NCI-H69 (cell line): Measurements from ENCODE around the gene TWIST2.

ENCODE experiments used
- DNase-seq: peaks from one replicate; lab custom pipeline; 2025; lab: John Stamatoyannopoulos, UW

TWIST2 gene

DNA sequence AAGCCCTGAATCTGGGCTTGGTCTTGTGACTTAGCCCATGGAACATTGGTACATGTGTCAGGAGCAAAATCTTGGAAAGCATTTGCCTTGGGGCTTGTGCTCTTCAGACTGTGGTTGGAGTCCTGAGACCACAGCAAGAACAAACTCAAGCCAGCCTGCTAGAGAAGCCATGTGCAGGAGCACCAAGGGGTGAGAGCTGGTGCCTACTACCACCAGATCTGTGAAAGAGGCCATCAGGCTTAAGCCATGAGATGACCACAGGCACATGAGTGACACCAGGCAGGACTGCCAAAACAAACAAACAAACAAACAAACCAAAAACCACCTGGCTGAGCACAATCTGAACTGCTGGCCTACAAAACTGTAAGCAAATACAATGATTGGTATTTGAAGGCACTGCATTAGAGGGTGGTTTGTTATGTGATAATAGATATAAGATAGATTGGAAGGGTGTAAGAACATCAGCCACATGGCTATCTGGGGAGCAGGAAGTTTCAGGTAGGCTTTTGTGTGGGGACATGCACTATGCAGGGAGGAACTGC is 9.0 kb upstream of the TWIST2 start:
- DNase-seq: no peak

DNA sequence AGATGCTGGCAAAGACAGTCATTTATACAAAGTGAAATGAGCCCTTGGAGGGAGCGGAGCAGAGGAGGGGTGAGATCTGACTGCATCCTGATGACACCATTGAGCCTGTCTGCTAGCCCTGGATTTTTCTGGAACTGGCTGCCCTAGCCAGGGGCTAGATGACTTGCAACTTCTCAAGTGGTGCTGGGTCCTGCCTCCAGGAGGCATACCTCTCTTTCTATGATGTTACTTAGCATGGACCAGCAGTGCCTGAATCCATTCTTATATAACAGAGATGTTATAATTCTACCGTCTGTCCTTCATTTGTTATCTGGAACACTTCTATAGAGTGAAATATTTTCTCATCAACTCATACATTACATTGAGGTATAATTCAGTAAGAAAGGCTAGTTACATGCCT is 8.5 kb upstream of the TWIST2 start:
- no peak for DNase-seq

DNA sequence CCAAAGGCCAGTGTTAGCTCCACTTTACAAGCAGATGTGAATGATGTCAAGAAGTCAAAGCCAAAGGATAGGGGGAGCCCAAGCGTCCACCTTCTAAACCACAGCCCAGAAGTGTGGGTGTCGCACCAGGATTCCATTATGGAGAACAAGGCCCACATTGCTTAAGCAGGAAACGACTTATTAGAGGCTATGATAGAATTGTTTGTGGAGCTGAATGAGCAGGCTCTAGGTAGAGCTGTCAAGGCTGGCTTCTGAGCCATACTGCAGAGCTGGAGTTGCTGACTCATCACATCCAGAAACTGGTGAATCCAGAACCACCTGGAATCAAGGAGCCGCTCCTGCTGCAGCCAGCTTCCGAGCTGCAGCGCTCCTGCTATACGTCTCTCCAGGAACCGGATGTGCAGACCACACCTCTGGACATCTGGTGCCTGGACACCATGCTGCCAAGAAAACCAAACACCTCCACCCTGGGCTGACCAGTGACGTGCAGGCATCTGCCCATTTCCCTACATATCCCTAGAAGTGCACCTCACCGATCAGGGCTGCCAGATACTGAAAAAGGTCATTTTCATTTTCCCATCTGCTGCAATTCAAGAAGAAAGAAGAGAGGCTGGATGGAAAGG is 6.2 kb upstream of the TWIST2 start:
- no peak for DNase-seq

DNA sequence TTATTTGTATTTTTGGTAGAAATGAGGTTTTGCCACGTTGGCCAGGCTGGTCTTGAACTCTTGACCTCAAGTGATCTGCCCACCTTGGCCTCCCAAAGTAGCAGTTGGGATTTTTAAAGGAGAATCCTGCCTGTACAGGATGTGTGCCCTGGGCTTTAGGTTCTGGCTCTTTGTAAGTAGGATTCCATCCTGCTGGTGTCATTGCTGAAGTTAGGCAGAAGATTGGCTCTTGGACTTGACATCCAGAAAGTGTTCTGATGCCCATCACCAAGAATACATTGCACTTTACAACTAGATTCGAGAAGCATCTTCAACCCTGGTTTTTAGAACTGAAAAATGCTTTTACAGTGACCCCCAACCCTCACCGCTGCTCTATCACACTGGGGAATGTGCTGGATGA is 4.4 kb upstream of the TWIST2 start:
- DNase-seq: no peak

DNA sequence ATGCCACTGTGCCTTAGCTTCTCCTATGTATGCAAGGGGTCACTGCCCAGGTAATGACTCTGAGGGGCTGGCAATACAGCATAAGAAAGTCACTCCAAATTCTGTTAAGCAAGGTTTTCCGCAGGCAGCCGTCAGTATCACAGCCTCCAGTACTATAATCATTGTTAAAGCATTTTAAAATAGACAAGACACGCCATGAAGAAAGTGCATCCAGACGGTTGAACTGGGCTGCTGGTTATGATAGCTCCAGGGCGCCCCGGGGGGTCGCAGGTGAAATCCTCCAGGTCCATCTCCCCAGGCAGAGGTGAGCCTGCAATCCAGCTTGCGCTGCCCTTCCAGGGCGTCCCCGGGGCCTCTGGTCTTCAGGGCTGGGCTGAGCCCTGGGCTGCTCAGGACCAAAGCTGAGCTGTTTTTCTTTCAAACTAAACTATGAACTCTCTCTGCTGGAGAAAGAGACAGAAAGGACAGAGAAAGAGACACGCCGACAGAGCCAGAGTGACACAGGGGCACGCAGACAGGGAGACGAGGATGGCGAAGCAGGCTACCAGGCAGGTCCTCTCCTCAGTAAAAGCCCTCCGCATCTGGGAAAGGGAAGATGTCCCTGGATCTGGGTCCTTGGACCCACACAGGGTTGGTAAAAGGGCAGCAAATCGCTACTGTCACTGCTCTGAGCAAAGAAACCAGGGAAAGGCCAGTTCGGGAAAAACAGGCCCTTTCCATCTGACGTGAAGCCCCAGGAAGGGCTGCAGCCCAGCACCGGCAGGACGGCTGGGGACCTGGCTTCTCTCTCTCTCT is 2.1 kb upstream of the TWIST2 start:
- DNase-seq: no peak

DNA sequence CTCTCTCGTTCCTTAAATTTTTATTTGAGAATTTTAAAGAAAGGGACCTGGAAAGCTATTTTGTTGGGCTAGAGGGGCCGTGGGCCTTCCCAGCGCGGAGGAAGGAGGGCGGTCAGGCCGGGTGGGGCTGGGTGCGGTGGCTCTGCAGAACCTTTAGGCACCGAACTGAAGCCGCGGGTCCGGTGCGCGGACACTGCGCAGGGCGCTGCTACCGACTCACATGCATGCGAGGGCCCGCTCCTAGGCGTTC is 1.6 kb upstream of the TWIST2 start:
- DNase-seq: no peak

DNA sequence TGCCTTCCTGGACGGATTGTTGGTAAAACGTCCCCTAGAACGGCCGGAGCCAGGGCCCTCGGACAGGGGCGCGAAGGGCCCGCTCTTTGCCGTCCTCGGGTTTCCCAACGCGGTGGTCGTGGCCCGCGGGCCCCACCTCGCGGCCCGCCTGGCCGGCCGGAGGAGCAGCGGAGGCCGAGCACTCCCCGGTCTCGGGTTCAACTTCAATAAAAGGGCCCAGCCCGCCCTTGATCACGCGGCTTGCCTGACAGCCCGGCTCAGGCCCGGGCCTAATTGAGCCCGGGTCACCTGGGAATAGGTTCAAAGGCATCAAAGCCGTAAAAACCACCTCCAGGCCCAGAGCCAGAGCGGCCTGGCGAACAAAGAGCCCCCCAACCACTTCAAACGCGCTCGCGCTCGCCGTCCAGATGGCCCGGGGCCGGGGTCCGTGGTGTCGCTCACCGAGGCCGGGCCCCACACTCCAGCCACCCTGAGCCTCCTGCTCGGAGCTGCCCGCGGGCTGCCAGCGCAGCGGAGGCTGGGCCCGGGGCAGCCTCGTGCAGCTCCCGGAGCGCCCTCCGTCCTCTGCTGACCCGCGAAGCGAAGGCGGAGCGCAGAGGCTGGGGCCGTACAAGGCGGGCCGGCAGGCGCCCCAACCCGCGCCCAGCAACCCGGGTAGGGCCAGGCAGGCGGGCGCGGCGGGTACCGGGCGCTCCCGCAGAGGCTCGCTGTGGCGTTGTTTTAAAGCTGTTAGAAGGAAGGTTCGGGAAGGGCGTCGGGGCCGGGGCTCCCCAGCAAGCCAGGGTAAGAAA is 1.1 kb upstream of the TWIST2 start:
- DNase-seq: no peak

DNA sequence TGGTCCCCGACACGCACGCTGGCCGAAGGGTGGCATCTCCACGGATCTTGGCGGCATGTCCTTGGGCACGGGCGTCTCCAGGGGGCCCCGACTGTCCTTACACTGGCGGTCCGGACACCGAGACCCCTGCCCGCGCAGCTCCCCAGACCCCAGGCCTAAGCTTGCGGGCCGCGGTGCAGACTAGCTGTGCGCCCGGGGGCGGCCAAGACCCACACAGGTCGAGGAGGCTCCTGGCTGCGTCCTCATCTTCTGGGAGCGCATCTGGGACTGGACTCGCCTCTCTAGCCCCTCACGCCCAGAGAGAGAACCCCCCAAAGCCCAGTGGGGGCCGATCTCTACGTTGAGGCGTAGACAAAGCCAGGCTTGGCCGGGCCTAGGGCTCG is 475 bp upstream of the TWIST2 start:
- no peak for DNase-seq

DNA sequence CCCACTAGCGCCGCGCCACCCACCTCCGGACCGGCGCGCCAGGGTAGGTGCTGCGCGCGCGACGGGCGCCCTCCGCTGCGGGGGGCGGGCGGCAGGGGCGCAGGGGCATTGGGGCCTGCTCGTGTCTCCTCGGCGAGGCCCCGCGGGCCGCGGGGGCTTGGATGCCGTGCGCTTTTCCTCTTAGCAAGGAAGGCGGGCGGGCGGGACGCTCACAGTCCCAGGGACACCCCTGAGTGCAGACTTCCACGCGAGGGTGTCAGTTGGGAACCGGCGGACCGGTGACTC is 748 bp downstream of the TWIST2 start:
- no peak for DNase-seq

DNA sequence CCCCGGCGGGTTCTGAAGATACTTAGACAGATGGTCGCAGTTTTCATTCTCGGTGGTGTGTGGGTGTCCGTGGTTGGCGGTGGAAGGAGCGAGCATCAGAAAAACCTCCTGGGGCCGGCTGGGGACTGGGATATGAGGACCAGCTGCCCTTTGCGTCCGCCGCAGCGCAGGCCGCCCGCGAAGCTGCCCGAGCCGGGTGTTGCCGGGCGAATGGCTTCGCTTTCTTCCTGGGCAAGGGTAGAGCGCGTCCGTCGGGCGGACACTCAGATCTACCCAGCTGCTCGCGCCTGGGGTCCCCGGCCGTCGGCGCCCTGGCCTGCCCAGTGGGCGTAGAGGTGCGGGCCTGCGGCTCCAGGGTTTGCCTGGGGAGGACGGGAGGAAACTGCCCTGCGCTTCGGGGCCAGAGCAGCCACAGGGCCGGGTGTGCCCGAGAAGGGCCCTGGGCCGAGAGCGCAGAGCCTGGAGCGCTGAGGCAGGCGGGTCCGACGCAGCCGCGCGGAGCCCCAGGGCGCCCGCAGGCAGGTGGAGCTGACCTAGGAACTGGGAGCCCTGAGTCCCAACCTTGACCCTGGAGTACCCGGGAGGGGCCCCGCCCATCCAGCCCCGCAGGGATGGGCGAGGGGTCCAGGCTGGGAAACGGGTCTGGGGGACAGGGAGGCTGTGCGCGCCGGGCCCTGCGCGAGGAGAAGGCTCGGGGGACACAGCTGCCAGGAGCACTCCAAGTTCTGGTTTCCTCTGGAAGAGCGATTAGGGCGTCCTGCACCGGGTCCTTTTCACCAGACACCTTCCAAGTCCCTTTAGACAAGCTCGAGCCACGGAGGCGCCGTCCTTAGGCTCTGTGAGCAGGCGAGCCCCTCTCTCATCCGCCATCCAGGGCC is 1.3 kb downstream of the TWIST2 start:
- no peak for DNase-seq

DNA sequence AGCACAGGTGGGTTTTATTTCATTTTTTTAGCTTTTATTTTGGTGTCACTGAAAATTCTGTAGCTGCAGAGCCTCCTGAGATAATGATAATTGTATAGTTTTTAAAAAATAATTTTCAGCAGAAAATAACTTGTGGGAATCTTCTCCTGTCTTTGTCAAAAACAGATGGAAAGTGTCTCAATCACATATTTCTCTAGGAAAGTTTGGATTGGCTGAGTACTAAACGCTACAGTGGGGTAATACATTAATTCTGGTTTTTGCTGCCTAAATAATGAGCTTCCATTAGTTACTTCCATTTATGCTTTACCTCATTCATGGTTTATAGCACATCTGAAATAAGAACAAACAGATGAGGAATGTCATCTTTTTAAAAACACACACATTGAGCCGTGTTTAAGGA is 2.2 kb downstream of the TWIST2 start:
- DNase-seq: no peak

DNA sequence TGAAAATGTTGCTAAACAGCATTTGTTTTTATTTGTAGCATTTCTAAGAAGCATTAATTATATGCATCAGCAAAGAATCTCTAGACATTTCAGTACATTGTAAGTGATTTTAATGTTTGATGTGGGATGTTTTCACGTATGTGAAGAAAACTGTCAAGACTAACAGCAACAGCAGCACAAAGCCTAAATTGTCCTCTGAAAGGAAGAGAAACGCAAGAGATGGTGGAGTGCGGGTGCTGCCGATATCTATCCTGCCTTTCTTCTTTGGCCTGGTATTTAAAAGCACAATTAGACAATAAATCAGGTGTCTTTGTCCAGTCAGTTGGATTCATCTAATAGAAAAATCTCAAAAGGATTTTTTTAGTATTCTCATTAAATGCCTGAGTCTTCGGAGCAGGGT is 3.1 kb downstream of the TWIST2 start:
- DNase-seq: no peak

DNA sequence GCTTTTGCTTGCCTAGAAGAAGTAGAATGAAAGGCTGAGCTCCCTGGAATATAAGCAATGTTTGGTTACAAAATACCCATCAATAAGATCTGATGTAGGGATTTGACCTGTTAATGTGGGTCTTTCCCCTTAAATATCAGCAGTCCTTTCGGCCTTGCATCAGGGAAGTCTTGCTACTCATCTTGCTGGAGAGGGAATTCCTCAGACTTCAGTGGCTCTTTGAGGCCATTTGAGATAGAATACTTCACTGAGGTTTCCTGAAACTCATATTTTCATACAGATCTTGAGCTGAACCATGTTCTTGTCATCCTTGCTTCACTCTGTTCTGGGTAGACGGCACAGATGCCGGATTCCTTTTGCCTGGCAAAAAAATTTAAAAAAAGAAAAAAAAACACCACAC is 3.9 kb downstream of the TWIST2 start:
- DNase-seq: no peak

DNA sequence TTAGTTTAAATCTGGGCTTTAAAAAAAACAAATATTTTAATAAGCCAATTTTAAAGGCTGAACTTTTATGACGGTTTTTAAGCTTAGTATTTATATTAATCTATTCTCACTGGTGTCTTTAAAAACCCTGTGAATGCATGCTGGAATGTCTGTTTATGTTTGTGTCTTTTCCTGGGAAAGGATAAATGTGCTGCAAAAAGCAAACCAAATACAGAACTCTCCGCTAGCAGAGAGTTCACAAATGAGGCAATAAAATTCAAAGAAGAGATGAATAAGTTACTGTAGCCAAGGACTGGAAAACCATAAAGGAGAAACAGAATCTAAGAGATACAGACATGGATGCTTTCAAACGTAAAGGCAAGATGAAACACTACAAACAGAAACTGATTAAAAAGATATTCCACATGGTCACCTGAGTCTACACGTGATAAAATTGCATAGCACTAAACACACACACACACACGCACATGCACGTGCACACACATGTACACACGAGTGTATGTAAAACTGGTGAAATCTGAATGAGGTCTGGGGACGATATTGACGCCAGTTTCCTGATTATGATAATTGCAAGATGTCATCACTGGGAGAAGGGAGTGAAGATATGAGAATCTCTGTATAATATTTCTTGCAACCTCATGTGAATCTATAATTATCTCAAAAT is 4.5 kb downstream of the TWIST2 start:
- no peak for DNase-seq

DNA sequence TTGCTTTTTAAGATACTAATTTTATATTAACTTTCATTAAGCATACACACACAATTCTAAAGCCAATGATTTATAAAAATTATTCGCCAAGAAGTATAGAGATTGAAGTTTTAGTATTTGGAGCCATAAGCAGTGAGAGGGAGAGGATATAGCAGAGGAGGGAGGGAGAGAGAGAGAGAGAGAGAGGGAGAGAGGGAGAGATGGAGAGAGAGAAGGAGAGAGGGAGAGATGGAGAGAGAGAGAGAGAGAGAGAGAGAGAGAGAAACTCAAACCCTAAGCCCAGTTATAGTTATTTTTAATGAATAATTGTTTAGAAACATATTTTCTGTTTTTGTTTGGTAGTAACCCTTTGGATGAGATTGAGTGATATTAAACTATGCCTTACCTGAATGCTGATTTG is 5.3 kb downstream of the TWIST2 start:
- no peak for DNase-seq

DNA sequence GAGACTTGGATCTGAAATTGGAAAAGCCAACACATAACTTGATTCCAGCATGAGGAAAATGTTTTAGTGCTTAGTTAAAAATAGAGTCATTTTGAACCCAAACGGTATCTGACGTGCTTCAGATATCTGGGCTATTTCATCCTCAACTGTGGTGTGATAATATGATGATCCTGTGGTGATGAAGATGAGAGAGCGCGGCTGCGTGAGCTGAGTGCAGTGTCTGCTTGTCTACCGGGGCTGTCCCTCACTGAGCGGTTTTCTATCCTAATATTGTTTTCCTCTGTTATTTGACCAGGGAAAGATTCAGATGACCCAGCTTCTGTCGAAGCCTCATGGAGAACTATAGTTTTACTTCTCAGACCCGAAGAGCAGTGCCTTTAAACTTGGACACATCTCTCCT is 5.8 kb downstream of the TWIST2 start:
- DNase-seq: no peak

DNA sequence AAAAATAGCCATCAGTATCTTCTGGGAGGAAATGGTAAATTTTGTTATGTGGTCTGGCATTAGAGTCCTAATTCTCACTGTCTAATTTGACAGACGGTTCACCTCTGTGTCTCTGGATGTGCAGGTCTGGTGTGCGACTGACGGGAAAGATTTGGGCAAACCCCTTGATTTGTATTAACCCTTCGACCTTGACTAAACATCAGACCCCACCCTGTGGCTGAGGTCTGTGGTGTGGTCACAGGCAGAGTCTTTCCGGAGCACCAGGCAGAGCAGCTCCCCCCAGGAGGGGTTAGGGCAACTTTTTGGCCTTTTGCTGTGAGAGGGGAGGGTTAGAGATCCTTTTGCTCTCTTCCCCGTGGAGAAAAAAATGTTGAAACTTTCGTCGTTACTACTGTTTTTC is 6.4 kb downstream of the TWIST2 start:
- no peak for DNase-seq

DNA sequence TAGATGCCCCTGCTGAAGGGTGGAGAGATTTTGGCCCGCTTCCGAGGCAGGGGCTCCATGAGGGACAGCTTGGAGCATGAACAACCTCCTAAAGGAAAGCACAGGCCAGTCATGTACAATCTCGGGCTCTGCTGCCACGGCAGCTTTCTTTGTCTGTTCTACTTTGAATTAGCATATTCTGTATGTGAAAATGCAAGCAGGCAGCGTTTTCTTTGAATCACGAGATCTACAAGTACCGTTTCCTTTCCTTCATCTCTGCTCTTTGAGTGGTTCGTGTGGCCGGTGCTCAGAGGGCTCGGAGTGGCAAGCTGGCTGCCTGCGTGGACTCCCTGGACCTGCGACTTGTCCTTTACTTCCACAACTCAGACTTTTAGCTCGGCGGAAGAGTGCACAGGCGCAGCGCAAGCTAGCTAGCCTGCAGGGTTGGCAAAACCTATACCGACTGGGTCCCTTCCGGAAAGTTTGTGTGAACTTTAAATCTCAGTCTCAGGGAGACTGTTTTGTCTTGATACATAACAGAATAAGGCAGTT is 6.9 kb downstream of the TWIST2 start:
- DNase-seq: no peak

DNA sequence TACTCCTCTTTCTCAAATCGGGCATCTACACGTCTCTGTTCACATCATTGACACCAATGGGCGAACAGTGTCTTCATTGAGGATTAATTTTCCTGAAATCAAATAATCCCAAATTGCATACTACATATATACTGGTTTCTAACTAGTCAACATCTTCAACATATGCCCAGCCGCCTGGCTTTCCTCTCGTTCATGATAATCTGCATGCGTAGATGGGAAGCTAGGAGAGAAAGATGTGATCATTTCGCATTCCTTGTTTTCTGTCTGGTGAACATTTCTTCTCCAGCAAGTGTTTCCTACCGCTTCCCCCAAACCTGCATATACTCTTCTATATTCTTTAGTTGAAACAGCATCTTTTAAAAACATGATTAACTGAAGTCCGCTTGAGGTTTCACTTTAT is 7.4 kb downstream of the TWIST2 start:
- DNase-seq: no peak

DNA sequence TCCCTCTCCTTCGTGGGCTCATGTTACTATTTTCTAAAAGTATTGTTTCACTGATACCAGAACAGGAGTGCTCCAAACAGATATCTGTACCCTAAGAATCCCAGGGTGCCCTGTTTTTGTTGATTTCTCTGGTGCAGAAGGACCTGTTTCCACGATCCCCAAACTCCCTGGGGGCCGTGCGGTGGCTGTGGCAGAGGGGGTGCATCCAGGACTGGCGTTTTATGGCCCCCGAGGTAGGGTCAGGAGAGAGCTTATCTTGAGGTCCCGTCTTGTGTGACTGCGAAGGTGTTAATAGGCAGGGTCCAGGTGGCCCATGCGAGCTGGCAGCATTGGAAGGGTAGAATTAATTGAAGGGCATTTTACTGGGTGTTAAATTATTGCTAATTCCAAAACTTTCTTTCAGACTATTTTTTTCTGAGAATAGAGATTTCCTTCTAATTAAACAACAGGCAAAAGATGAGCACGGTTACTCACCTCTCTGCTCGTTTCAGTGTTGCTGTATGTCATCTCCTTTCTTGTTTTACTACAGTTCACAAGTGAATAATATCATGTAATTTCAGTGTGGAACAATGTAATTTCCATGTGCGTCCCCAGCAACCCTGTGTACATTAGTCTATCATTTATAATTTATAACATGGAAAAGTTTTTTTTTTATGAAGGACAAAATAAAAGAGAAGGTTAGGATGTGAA is 8.2 kb downstream of the TWIST2 start:
- DNase-seq: no peak
